ENCODE data around the gene NLRP5.

The NLRP5 gene

DNA sequence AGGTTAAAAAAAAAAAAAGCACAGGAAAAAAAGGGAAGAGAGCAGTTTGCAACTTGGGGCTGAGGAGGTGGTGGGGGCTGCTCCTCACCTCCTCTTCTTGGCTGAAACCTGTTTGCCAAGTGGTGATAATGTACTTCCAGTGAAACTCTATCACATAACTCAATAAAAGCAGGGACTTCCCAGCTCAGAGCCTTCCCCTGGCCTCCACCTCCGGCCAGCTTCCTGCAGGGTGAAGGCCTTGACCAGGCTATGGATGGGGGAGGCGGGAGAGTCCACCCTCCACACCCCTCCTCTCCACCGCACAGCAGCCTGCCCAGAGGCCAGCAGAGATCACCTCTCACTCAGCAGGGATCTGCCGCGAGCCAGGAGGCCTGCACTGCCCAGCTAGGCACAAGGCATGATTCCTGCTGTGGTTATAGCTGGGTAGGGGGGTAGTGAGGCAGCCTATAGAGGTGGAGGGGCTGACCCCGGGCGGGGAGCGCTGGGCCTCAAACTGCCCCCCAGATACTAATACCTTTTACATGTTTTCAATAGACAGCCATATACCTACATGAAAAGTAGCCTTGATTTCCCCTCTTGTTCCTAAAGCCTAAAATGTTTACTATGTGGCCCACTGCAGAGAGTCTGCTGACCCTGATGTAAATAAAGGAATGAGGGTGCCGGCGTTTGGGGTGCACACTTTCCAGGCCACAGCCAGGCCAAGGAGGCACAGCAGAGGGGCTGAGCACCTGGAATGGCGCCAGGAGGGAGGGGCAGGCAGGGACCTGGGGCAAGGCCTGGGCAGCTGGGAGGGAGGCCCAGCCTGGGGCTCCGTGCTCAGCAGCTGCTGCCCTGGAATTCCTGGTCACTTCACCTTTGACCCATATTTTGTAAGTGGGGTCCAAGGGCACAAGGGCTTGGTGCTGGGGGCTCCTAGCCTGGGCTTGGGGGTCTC lies 124.2 kb downstream of the NLRP5 start:
- intact Hi-C loops (cut with DNase I) = no loop called here
- no peak for DNase-seq

Data from posterior cingulate gyrus (tissue), 11 donors.